NT2/D1 (cell line): ENCODE results near the gene ACSBG1.

ENCODE experiments used
- DNase-seq: peaks from one replicate; pipeline ENCODE4 v3.0.0-alpha.2; 2011; ENCODE audit warnings: low read depth, low spot score
- H3K27me3 ChIP-seq: 2 replicates; pipeline ENCODE4 v1.6.0; 2011; ENCODE audit warnings: mild to moderate bottlenecking; ENCODE audit not compliant: insufficient read length, insufficient read depth
- H3K36me3 ChIP-seq: 2 replicates; pipeline ENCODE4 v1.6.1; 2011; ENCODE audit warnings: mild to moderate bottlenecking, low read length, mixed read lengths; ENCODE audit not compliant: insufficient read depth, insufficient read length
- H3K4me1 ChIP-seq: 2 replicates; pipeline ENCODE4 v1.5.1; 2011; ENCODE audit not compliant: insufficient read depth, insufficient read length
- H3K4me3 ChIP-seq: 2 replicates; pipeline ENCODE4 v1.5.1; 2011; ENCODE audit warnings: low read depth; ENCODE audit not compliant: insufficient read length
- H3K9ac ChIP-seq: 2 replicates; pipeline ENCODE4 v1.6.0; 2011; ENCODE audit warnings: low read depth; ENCODE audit not compliant: insufficient read length
- H3K9me3 ChIP-seq: 2 replicates; pipeline ENCODE4 v1.5.1; 2011; ENCODE audit warnings: mild to moderate bottlenecking, low read length; ENCODE audit not compliant: insufficient read depth
- SUZ12 ChIP-seq: IDR thresholded peaks from 2 replicates; pipeline ENCODE4 v1.6.1; 2011; ENCODE audit not compliant: insufficient read length, insufficient read depth; ENCODE audit errors: extremely low read depth
- YY1 ChIP-seq: IDR thresholded peaks from 2 replicates; pipeline ENCODE4 v1.6.1; 2011; ENCODE audit not compliant: insufficient read length, insufficient read depth
- ZNF274 ChIP-seq: IDR thresholded peaks from 2 replicates; pipeline ENCODE4 v1.6.1; 2011; ENCODE audit warnings: mild to moderate bottlenecking, low read depth, low read length

The ACSBG1 gene

GRCh38 chr15:78263351-78263781 is 29.0 kb upstream of the ACSBG1 start:
- no peak for DNase-seq
- Histone ChIP-seq H3K9me3 (peaks cover 7% of the 10 kb centered on the region; the same call in 1 of the 2 replicates), H3K4me3 (no peak overlapping the region), H3K4me1 (no peaks in the 10 kb centered on the region), H3K36me3 (no peaks in the 10 kb centered on the region), H3K27me3 (no peaks in the 10 kb centered on the region), H3K9ac (no peak overlapping the region)
- no peak for TF ChIP-seq YY1
- no peak for TF ChIP-seq SUZ12
- no peak for TF ChIP-seq ZNF274

GRCh38 chr15:78261062-78261461 is 26.7 kb upstream of the ACSBG1 start:
- TF ChIP-seq SUZ12, result no peak
- TF ChIP-seq ZNF274, result no peak
- TF ChIP-seq YY1, result no peak
- no peak overlapping the region for H3K9ac ChIP-seq
- DNase-seq, result no peak

GRCh38 chr15:78260489-78260888 is 26.1 kb upstream of the ACSBG1 start:
- H3K9me3 ChIP-seq, result peaks cover 7% of the 10 kb centered on the region; the same call in 1 of the 2 replicates
- TF ChIP-seq SUZ12, result no peak
- no peak for TF ChIP-seq ZNF274
- no peak for TF ChIP-seq YY1

More at GRCh38 chr15:78261062-78261461, 26.7 kb upstream of the ACSBG1 start:
- Histone ChIP-seq H3K9me3 (peaks cover 7% of the 10 kb centered on the region; the same call in 1 of the 2 replicates), H3K36me3 (no peaks in the 10 kb centered on the region), H3K27me3 (no peaks in the 10 kb centered on the region), H3K4me3 (no peak overlapping the region), H3K4me1 (no peaks in the 10 kb centered on the region)

GRCh38 chr15:78259232-78259631 is 24.9 kb upstream of the ACSBG1 start:
- Histone ChIP-seq H3K9ac (no peak overlapping the region), H3K27me3 (no peaks in the 10 kb centered on the region), H3K4me3 (no peak overlapping the region), H3K9me3 (peaks cover 7% of the 10 kb centered on the region; the same call in 1 of the 2 replicates), H3K36me3 (no peaks in the 10 kb centered on the region), H3K4me1 (no peaks in the 10 kb centered on the region)
- TF ChIP-seq YY1 (no peak), ZNF274 (0 out of 2 replicates have a peak, but pooled peaks have one; percentile 33), SUZ12 (no peak)
- DNase-seq, result no peak

More at GRCh38 chr15:78260489-78260888, 26.1 kb upstream of the ACSBG1 start:
- Histone ChIP-seq H3K4me3 (no peak overlapping the region), H3K4me1 (no peaks in the 10 kb centered on the region), H3K27me3 (no peaks in the 10 kb centered on the region), H3K36me3 (no peaks in the 10 kb centered on the region), H3K9ac (no peak overlapping the region)
- no peak for DNase-seq

GRCh38 chr15:78257681-78258080 is 23.3 kb upstream of the ACSBG1 start:
- no peaks in the 10 kb centered on the region for H3K27me3 ChIP-seq
- peaks cover 7% of the 10 kb centered on the region; the same call in 1 of the 2 replicates for H3K9me3 ChIP-seq
- H3K9ac ChIP-seq, result no peak overlapping the region
- TF ChIP-seq ZNF274 (no peak), SUZ12 (no peak), YY1 (no peak)
- H3K36me3 ChIP-seq, result no peaks in the 10 kb centered on the region
- no peak overlapping the region for H3K4me3 ChIP-seq
- no peak for DNase-seq
- H3K4me1 ChIP-seq, result no peaks in the 10 kb centered on the region

- H3K9me3 ChIP-seq, result peaks cover 7% of the 10 kb centered on the region; the same call in 1 of the 2 replicates
- no peak for DNase-seq
- no peak overlapping the region for H3K4me3 ChIP-seq
- H3K4me1 ChIP-seq, result no peaks in the 10 kb centered on the region
- TF ChIP-seq SUZ12 (no peak), ZNF274 (no peak), YY1 (no peak)
- H3K36me3 ChIP-seq, result no peaks in the 10 kb centered on the region
- no peak overlapping the region for H3K9ac ChIP-seq
- no peaks in the 10 kb centered on the region for H3K27me3 ChIP-seq
Measured at GRCh38 chr15:78256044-78256437, 21.7 kb upstream of the ACSBG1 start.

GRCh38 chr15:78255421-78256043 is 21.2 kb upstream of the ACSBG1 start:
- TF ChIP-seq SUZ12 (no peak), ZNF274 (no peak), YY1 (no peak)
- no peaks in the 10 kb centered on the region for H3K27me3 ChIP-seq
- H3K4me3 ChIP-seq, result no peak overlapping the region
- H3K9ac ChIP-seq, result no peak overlapping the region
- H3K4me1 ChIP-seq, result no peaks in the 10 kb centered on the region
- DNase-seq, result no peak
- peaks cover 7% of the 10 kb centered on the region; the same call in 1 of the 2 replicates for H3K9me3 ChIP-seq
- no peaks in the 10 kb centered on the region for H3K36me3 ChIP-seq
